Measurements from ENCODE around the gene TRIP6.

TRIP6 gene

GRCh38 chr7:100826514-100827329, 40.5 kb upstream of the TRIP6 start:
- H3K4me2 ChIP-seq (ENCODE audit: low read length), result peak overlapping the region; percentile 87
- H3K9me3 ChIP-seq (replicated peaks; ENCODE audit: low read length), result no peaks in the 10 kb centered on the region
- H3K4me1 ChIP-seq (ENCODE audit: control insufficient read depth, insufficient read depth, low read length), result peaks cover 21% of the 10 kb centered on the region
- no peaks in the 10 kb centered on the region for H3K27me3 ChIP-seq (ENCODE audit: control insufficient read depth, insufficient read depth, low read length)
- peak overlapping the region; percentile 85 for H3K9ac ChIP-seq (ENCODE audit: low read depth, low read length)
- peaks cover 18% of the 10 kb centered on the region for H3K36me3 ChIP-seq (ENCODE audit: insufficient read depth, low read length)
- H3K4me3 ChIP-seq (ENCODE audit: low read length), result peak overlapping the region; percentile 90

- H3K27me3 ChIP-seq (ENCODE audit: control insufficient read depth, insufficient read depth, low read length), result no peaks in the 10 kb centered on the region
- peaks cover 12% of the 10 kb centered on the region for H3K36me3 ChIP-seq (ENCODE audit: insufficient read depth, low read length)
- peak within 1 kb of the TSS; percentile 90 for H3K4me3 ChIP-seq (ENCODE audit: low read length)
- H3K9me3 ChIP-seq (replicated peaks; ENCODE audit: low read length), result no peaks in the 10 kb centered on the region
- H3K4me1 ChIP-seq (ENCODE audit: control insufficient read depth, insufficient read depth, low read length), result peaks cover 21% of the 10 kb centered on the region
- peak within 1 kb of the TSS; percentile 87 for H3K4me2 ChIP-seq (ENCODE audit: low read length)
- peak within 1 kb of the TSS; percentile 85 for H3K9ac ChIP-seq (ENCODE audit: low read depth, low read length)
These were observed 39.6 kb upstream of the TRIP6 start, which contains the start of gene EPHB4 for GRCh38 chr7:100827330-100828226. Gene EPHB4, minus strand, starts transcription at chr7:100827523. Its CDS starts 493 bp downstream, at chr7:100827030.

GRCh38 chr7:100829150-100829716, 38.0 kb upstream of the TRIP6 start:
- Histone ChIP-seq H3K4me2 (ENCODE audit: low read length) (no peak overlapping the region), H3K9ac (ENCODE audit: low read depth, low read length) (no peak overlapping the region), H3K9me3 (replicated peaks; ENCODE audit: low read length) (no peaks in the 10 kb centered on the region), H3K4me3 (ENCODE audit: low read length) (no peak overlapping the region), H3K27me3 (ENCODE audit: control insufficient read depth, insufficient read depth, low read length) (no peaks in the 10 kb centered on the region), H3K36me3 (ENCODE audit: insufficient read depth, low read length) (peaks cover 1% of the 10 kb centered on the region), H3K4me1 (ENCODE audit: control insufficient read depth, insufficient read depth, low read length) (peaks cover 21% of the 10 kb centered on the region)

- Histone ChIP-seq H3K4me2 (ENCODE audit: low read length) (no peak overlapping the region), H3K4me3 (ENCODE audit: low read length) (no peak overlapping the region), H3K4me1 (ENCODE audit: control insufficient read depth, insufficient read depth, low read length) (peaks cover 10% of the 10 kb centered on the region), H3K27me3 (ENCODE audit: control insufficient read depth, insufficient read depth, low read length) (no peaks in the 10 kb centered on the region), H3K9me3 (replicated peaks; ENCODE audit: low read length) (no peaks in the 10 kb centered on the region), H3K9ac (ENCODE audit: low read depth, low read length) (no peak overlapping the region), H3K36me3 (ENCODE audit: insufficient read depth, low read length) (no peaks in the 10 kb centered on the region)
These were observed 36.8 kb upstream of the TRIP6 start for GRCh38 chr7:100830396-100830795.

GRCh38 chr7:100832281-100832633, 34.9 kb upstream of the TRIP6 start:
- Histone ChIP-seq H3K9ac (ENCODE audit: low read depth, low read length) (no peak overlapping the region), H3K36me3 (ENCODE audit: insufficient read depth, low read length) (no peaks in the 10 kb centered on the region), H3K4me1 (ENCODE audit: control insufficient read depth, insufficient read depth, low read length) (peaks cover 4% of the 10 kb centered on the region), H3K9me3 (replicated peaks; ENCODE audit: low read length) (no peaks in the 10 kb centered on the region), H3K4me3 (ENCODE audit: low read length) (no peak overlapping the region), H3K27me3 (ENCODE audit: control insufficient read depth, insufficient read depth, low read length) (no peaks in the 10 kb centered on the region), H3K4me2 (ENCODE audit: low read length) (no peak overlapping the region)

GRCh38 chr7:100835903-100836811, 31.0 kb upstream of the TRIP6 start:
- Histone ChIP-seq H3K36me3 (ENCODE audit: insufficient read depth, low read length) (no peaks in the 10 kb centered on the region), H3K4me3 (ENCODE audit: low read length) (no peak overlapping the region), H3K27me3 (ENCODE audit: control insufficient read depth, insufficient read depth, low read length) (no peaks in the 10 kb centered on the region), H3K4me1 (ENCODE audit: control insufficient read depth, insufficient read depth, low read length) (peaks cover 4% of the 10 kb centered on the region), H3K9ac (ENCODE audit: low read depth, low read length) (no peak overlapping the region), H3K4me2 (ENCODE audit: low read length) (no peak overlapping the region), H3K9me3 (replicated peaks; ENCODE audit: low read length) (no peaks in the 10 kb centered on the region)

- Histone ChIP-seq H3K4me3 (ENCODE audit: low read length) (peak overlapping the region; percentile 63), H3K9ac (ENCODE audit: low read depth, low read length) (peak overlapping the region; percentile 72)
These were observed 30.4 kb upstream of the TRIP6 start for GRCh38 chr7:100836812-100837098.

GRCh38 chr7:100837099-100837836, 29.9 kb upstream of the TRIP6 start:
- H3K9ac ChIP-seq (ENCODE audit: low read depth, low read length), result peak overlapping the region; percentile 72
- H3K9me3 ChIP-seq (replicated peaks; ENCODE audit: low read length), result no peaks in the 10 kb centered on the region
- peak overlapping the region; percentile 74 for H3K4me2 ChIP-seq (ENCODE audit: low read length)
- peaks cover 4% of the 10 kb centered on the region for H3K4me1 ChIP-seq (ENCODE audit: control insufficient read depth, insufficient read depth, low read length)
- peak overlapping the region; percentile 63 for H3K4me3 ChIP-seq (ENCODE audit: low read length)
- no peaks in the 10 kb centered on the region for H3K27me3 ChIP-seq (ENCODE audit: control insufficient read depth, insufficient read depth, low read length)
- no peaks in the 10 kb centered on the region for H3K36me3 ChIP-seq (ENCODE audit: insufficient read depth, low read length)

More at GRCh38 chr7:100836812-100837098, 30.4 kb upstream of the TRIP6 start:
- no peaks in the 10 kb centered on the region for H3K36me3 ChIP-seq (ENCODE audit: insufficient read depth, low read length)
- no peaks in the 10 kb centered on the region for H3K27me3 ChIP-seq (ENCODE audit: control insufficient read depth, insufficient read depth, low read length)
- peak overlapping the region; percentile 74 for H3K4me2 ChIP-seq (ENCODE audit: low read length)
- peaks cover 4% of the 10 kb centered on the region for H3K4me1 ChIP-seq (ENCODE audit: control insufficient read depth, insufficient read depth, low read length)
- H3K9me3 ChIP-seq (replicated peaks; ENCODE audit: low read length), result no peaks in the 10 kb centered on the region

GRCh38 chr7:100839361-100839760, 27.8 kb upstream of the TRIP6 start:
- Histone ChIP-seq H3K27me3 (ENCODE audit: control insufficient read depth, insufficient read depth, low read length) (no peaks in the 10 kb centered on the region), H3K4me1 (ENCODE audit: control insufficient read depth, insufficient read depth, low read length) (peaks cover 4% of the 10 kb centered on the region), H3K4me3 (ENCODE audit: low read length) (no peak overlapping the region), H3K36me3 (ENCODE audit: insufficient read depth, low read length) (no peaks in the 10 kb centered on the region), H3K9me3 (replicated peaks; ENCODE audit: low read length) (no peaks in the 10 kb centered on the region), H3K9ac (ENCODE audit: low read depth, low read length) (no peak overlapping the region), H3K4me2 (ENCODE audit: low read length) (no peak overlapping the region)

GRCh38 chr7:100840470-100841100, 26.6 kb upstream of the TRIP6 start:
- H3K4me3 ChIP-seq (ENCODE audit: low read length), result no peak overlapping the region
- H3K27me3 ChIP-seq (ENCODE audit: control insufficient read depth, insufficient read depth, low read length), result no peaks in the 10 kb centered on the region
- H3K4me2 ChIP-seq (ENCODE audit: low read length), result no peak overlapping the region
- no peaks in the 10 kb centered on the region for H3K9me3 ChIP-seq (replicated peaks; ENCODE audit: low read length)
- H3K9ac ChIP-seq (ENCODE audit: low read depth, low read length), result no peak overlapping the region
- peaks cover 4% of the 10 kb centered on the region for H3K4me1 ChIP-seq (ENCODE audit: control insufficient read depth, insufficient read depth, low read length)
- H3K36me3 ChIP-seq (ENCODE audit: insufficient read depth, low read length), result no peaks in the 10 kb centered on the region
